ENCODE data around the gene EBF4.

DNA sequence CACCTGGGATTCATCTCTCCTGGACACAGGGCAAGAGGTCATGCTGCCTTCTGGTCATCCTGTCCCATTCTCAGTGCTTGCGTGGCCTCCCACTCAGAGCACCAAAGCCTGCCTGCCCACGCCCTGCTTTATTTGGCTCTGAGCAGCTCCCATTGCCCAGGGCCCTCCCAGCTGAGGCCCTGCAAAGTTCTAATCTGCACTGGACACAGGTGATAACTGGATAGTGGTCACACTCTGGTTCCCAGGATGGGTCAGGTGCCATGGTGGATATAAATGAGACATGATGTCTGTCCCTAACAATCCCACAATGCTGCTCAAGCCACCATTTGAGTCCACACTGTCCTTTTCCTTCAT lies 68.3 kb downstream of the EBF4 start:
- TF ChIP-seq, protein P1, sequence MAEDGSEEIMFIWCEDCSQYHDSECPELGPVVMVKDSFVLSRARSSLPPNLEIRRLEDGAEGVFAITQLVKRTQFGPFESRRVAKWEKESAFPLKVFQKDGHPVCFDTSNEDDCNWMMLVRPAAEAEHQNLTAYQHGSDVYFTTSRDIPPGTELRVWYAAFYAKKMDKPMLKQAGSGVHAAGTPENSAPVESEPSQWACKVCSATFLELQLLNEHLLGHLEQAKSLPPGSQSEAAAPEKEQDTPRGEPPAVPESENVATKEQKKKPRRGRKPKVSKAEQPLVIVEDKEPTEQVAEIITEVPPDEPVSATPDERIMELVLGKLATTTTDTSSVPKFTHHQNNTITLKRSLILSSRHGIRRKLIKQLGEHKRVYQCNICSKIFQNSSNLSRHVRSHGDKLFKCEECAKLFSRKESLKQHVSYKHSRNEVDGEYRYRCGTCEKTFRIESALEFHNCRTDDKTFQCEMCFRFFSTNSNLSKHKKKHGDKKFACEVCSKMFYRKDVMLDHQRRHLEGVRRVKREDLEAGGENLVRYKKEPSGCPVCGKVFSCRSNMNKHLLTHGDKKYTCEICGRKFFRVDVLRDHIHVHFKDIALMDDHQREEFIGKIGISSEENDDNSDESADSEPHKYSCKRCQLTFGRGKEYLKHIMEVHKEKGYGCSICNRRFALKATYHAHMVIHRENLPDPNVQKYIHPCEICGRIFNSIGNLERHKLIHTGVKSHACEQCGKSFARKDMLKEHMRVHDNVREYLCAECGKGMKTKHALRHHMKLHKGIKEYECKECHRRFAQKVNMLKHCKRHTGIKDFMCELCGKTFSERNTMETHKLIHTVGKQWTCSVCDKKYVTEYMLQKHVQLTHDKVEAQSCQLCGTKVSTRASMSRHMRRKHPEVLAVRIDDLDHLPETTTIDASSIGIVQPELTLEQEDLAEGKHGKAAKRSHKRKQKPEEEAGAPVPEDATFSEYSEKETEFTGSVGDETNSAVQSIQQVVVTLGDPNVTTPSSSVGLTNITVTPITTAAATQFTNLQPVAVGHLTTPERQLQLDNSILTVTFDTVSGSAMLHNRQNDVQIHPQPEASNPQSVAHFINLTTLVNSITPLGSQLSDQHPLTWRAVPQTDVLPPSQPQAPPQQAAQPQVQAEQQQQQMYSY (CRISPR knock-in tag; IDR thresholded peaks at IDR 0.05): no peak
- TF ChIP-seq, protein P2, sequence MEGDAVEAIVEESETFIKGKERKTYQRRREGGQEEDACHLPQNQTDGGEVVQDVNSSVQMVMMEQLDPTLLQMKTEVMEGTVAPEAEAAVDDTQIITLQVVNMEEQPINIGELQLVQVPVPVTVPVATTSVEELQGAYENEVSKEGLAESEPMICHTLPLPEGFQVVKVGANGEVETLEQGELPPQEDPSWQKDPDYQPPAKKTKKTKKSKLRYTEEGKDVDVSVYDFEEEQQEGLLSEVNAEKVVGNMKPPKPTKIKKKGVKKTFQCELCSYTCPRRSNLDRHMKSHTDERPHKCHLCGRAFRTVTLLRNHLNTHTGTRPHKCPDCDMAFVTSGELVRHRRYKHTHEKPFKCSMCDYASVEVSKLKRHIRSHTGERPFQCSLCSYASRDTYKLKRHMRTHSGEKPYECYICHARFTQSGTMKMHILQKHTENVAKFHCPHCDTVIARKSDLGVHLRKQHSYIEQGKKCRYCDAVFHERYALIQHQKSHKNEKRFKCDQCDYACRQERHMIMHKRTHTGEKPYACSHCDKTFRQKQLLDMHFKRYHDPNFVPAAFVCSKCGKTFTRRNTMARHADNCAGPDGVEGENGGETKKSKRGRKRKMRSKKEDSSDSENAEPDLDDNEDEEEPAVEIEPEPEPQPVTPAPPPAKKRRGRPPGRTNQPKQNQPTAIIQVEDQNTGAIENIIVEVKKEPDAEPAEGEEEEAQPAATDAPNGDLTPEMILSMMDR (IDR thresholded peaks at IDR 0.05 in 2 of 3, conservative IDR thresholded peaks at IDR 0.05 in 1 of 3; ENCODE audit: control insufficient read depth in 2 of 3, extremely low read depth in 1 of 3, insufficient read depth in 1 of 3, low read depth in 3 of 3, low read length in 3 of 3): no peak
- no peak for TF ChIP-seq POLR2A (IDR thresholded peaks at IDR 0.05; ENCODE audit: low read depth, low read length)
- TF ChIP-seq GABPA (IDR thresholded peaks at IDR 0.05; ENCODE audit: low read depth): no peak
- TF ChIP-seq POLR2AphosphoS5 (IDR thresholded peaks at IDR 0.05; ENCODE audit: low read length): no peak
- TF ChIP-seq, protein P3, sequence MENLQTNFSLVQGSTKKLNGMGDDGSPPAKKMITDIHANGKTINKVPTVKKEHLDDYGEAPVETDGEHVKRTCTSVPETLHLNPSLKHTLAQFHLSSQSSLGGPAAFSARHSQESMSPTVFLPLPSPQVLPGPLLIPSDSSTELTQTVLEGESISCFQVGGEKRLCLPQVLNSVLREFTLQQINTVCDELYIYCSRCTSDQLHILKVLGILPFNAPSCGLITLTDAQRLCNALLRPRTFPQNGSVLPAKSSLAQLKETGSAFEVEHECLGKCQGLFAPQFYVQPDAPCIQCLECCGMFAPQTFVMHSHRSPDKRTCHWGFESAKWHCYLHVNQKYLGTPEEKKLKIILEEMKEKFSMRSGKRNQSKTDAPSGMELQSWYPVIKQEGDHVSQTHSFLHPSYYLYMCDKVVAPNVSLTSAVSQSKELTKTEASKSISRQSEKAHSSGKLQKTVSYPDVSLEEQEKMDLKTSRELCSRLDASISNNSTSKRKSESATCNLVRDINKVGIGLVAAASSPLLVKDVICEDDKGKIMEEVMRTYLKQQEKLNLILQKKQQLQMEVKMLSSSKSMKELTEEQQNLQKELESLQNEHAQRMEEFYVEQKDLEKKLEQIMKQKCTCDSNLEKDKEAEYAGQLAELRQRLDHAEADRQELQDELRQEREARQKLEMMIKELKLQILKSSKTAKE (IDR thresholded peaks at IDR 0.05; ENCODE audit: low read depth, poor library complexity, severe bottlenecking): no peak
- TF ChIP-seq EZH2 (IDR thresholded peaks at IDR 0.05; ENCODE audit: borderline replicate concordance, control insufficient read depth, low read depth, low read length): no peak
- TF ChIP-seq FOXM1 (IDR thresholded peaks at IDR 0.05; ENCODE audit: low read depth, low read length): no peak
- no peak for TF ChIP-seq YY1 (IDR thresholded peaks at IDR 0.05; ENCODE audit: low read depth, low read length)
- no peak for TF ChIP-seq SREBF2 (IDR thresholded peaks at IDR 0.05; ENCODE audit: low read length)
- TF ChIP-seq ZZZ3 (IDR thresholded peaks at IDR 0.05; ENCODE audit: control insufficient read depth, insufficient read length, low read depth): no peak
- no peak for TF ChIP-seq NBN (IDR thresholded peaks at IDR 0.05)
- TF ChIP-seq TAF1 (IDR thresholded peaks at IDR 0.05; ENCODE audit: borderline replicate concordance, low read depth, low read length): no peak

All from GM12878 (cell line).